Right hindlimb (tissue), 1 donor: Measurements from ENCODE around the gene IRGQ.
"Not testable (repeated sequence)": the region's sequence is repeated elsewhere in the genome, so short reads cannot be mapped to it uniquely, and the experiment has no call there.

Source experiments
- DNase-seq: peaks from one replicate; pipeline ENCODE4 v3.0.0-alpha.2; 2018

Gene IRGQ

DNA sequence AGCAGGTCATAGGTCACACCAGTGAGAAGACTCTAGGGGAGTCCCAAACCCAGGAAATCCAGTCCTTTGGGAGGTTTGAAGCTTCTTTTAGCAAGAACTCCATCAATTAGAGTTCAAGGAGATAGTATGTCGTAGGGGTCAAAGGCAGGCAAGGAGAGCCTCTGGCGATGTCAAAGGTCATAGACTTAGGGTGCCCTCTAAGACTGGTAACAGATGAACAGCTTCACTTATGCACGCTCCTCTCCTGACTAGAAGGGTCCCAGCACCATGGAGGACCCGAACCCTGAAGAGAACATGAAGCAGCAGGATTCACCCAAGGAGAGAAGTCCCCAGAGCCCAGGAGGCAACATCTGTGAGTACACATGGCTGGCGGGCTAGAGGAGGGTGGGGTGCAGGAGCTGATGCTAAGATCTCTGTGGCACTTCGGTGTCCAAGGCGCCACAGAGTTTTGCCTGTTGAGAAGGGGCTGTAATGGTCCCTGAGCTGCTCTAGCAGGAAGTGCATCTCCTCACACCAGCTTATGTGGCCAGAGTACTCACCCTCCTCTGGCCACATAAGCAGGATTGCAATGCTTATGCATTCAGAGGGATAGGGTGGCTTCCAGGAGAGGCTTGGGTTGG is 1.0 kb upstream of the IRGQ start:
- no peak for DNase-seq

DNA sequence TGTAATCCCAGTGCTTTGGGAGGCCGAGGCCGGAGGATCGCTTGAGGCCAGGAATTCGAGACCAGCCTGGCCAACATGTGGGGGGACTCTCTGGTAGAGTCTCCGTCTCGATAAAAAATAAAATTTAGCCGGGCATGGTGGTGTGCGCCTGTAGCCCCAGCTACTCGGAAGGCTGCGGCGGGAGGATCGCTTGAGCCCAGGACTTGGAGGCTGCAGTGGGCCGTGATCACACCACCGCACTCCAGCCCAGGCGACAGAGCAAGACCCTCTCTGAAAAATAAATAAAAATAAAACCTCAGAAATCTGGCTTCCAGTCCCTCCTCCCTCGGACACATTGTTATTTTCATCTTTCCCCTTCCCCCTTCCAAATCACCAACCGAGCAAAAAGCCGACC is 332 bp downstream of the IRGQ start:
- no peak for DNase-seq

DNA sequence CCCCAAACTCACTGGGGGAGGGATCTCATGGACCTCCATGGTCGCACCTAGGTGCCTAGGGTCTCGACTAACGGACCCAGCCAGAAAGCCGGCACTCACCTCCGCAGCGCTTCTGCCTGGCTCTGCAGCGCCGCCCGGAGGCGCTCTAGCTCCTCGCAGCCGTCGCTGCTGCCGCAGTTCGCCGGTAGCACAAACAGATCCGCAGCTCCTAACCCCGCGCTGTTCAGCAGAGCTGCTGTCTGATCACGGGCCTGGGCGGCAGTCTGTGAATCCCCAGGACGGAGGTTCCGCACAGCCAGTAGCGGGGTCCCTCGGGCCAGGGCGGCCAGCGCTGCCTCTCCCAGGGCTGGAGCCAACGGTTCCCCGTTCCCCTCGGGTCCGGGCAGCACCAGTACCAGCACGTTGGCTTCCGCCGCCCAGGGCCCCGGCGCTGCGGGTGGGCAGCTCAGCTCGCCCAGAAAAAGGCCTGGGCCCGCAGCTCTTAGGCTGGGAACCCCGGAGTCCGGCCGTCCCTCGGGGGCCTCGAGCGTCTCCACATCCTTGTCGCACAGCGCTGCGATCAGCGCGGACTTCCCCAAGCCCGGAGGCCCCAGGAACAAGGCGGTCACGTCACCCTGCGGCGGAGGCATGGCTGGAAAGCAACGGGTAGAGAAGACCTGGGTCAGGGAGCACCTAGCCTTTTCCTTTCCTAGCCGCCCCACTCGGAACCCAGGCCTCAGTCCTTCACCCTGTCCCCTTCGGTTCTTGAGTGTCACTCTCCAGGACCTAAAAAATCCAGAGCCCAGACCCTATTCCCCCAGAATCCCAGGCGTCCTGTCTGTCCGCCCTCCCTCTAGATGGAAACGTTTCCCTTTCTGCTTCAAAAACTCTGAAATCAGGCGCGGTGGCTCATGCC is 977 bp downstream of the IRGQ start:
- peak; percentile 73 for DNase-seq

DNA sequence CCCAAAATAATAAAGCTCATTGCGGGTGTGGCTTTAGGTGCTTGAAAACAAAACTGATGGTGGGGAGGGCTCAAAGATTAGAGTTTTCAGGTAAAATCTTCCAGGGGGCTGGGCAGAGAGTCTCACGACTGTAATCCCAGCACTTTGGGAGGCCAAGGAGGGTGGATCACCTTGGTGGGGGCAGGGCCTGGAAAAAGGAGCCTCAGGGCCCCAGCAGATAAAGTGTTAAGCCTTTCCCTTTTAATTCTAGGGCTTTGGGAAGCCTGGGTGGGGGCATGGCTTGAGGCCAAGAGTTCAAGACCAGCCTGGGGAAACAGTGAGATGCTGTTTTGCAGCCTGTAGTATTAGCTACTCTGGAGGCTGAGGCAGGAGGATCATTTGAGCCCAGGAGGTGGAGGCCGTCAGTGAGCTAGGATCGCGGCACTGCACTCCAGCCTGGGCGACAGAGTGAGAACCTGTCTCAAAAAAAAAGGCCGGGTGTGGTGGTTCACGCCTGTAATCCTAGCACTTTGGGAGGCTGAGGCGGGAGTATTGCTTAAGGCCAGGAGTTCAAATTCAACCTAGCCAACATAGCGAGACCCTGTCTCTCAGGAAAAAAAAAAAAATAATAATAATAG is 1.7 kb downstream of the IRGQ start:
- DNase-seq, result no peak

DNA sequence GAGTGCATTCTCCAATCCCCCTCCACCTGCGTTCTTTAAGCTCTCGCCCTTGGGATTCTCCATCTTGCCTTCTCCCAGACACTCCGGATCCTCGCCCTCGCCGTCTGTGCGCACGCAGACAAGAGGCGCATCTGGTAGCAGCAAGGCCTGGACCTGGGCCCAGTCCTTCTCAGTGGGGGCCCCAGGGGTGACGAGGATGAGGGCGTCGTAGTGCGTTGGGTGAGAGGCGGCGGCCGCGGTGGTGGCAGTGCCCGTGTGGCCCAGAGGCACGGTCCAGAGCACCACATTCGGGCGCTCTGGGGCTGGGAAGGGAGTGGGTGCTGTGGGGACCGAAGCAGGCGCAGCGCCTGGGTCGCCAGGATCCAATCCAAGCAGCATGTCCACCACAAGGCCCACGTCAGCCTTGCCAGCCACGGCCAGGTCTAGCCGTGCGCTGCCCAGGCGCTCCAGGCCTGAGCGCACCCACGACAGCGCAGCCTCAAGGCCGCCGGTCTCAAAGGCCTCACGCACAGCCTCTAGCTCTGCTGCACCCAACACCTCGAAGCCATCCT is 3.1 kb downstream of the IRGQ start:
- DNase-seq, result no peak

DNA sequence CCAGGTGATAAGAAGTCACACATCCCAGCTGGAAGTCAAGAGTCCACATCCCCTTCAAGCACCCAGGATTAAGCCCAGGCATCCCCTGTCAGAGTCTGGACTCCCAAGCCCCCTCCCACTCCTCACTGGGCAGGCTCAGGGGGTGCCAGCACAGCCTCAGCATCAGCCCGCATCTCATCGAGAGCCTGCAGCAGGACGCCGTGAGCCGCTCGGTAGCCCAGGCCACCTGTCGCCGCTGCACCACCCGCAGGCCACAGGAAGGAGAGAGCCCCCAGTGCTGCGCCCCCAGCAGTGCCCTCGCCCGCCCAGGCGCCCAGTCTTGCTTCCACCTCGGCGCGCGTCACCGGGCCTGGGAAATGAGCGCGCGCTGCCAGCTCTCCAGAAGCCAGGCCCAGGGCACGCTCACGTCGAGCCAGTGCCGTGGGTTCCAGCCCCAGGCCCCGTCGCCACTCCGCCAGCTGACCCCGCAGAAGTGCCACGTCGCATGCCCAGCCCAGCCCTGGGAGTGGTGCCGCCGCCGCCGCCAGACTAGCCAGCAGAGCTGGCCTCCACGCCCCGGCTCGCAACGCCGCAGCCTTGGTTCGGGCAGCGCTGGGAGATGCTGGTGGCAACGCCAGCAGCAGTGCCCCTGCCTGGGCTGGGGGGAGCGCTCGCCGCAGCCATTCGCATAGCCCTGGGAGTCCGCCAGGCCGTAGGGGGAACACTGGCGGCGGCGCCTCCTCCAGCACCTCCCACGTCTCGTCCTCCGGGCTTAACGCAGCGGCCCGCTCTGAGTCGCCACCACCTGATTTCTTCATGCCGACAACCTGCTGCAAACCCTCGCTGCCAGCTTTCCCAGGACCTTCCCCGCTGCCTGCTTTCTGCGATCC is 3.8 kb downstream of the IRGQ start:
- DNase-seq, result no peak

DNA sequence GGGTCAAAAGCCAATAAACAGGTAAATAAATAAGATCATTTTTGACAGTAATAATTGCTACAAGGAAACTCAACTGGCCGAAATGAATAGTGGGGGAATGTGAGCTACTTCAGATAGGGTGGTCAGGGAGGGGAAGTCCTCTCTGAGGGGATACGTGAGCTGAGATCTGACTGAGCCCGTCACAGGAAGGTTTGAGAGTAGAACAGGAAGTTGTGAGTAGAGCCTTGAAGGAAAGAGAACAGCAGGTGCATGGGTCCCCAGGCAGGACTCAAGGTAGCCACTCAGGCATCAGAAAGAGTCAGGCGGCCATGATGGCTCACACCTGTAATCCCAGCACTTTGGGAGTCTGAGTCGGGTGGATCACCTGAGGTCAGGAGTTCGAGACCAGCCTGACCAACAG is 6.3 kb downstream of the IRGQ start:
- no peak for DNase-seq

DNA sequence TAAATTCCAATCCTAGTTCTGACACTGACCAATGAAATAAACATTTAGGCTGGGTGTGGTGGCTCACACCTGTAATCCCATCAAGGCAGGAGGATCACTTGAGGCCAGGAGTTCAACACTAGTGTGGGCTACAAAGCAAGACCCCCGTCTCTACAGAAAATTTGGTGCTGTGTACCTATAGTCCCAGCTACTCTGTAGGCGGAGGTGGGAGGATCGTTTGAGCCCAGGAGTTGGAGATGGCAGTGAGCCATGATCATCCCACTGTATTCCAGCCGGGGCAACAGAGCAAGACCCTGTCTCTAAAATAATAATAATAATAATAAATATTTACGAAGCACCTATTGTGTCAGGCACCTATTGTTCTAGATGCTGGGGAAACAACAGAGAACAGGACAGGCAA is 6.7 kb downstream of the IRGQ start:
- no peak for DNase-seq

DNA sequence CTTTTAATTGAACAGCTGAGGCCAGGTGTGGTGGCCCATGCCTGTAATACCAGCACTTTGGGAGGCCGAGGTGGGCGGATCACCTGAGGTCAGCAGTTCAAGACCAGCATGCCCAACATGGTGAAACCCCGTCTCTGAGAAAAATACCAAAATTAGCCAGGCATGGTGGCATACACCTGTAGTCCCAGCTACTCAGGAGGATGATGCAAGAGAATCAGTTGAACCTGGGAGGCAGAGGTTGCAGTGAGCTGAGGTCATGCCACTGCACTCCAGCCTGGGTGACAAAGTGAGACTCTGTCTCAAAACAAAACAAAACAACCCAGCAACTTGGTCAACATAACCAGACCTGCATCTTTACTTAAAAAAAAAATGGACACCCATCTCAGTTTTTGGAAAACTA is 8.9 kb downstream of the IRGQ start:
- DNase-seq, result not testable (repeated sequence)

DNA sequence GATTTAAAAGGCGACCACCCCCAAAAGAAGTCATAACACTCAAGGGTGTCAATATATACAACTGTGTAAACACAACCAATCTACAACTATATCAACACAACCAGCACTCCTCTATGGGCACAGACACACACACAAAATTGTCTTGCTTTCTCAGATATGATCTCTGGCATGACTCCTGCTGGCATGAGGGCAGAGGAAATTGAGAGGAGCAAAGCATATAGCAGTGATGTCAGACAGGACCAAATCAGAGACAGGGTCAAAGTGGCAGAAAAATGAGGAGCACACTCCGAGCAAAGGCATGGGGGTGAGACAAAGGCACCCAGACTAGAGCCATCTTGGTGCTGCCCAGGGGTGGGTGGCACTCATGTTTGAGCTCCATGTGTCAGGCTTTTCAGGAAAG is 9.6 kb downstream of the IRGQ start:
- DNase-seq, result no peak

DNA sequence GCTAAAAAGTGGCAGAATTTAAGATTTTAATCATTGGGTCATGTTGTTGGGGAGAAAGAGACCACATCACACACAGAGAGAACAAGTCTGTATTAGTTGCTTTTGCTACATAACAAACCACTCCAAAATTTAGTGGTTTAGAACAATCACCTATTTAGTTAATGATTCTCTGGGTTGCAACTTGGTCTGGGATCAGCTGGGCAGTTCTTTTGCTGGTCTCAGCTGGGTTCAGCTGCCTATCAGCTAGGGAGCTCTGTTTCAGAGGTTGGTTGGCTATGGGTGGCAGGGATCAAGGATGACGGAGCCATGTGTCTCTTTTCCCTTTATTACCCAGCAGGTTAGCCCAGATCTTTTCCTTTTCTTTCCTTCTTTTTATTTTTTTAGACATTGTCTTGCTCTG is 11.4 kb downstream of the IRGQ start:
- no peak for DNase-seq

DNA sequence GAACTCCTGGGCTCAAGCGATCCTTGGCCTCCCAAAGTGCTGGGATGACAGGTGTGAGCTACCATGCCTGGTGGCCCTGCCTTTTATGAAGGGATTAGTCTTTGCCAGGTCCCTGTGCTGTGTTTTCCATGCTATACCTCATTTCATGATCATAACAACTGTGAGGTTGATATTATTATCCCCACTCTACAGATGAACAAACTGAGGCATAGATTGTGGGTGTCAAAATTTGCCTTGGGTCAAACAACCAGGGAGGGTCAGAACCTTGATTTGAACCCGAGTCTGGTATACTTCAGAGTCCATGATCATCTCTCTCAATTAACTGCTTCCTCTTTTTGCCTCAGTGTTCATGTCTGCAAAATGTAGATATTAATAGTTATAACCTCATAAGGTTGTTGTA is 13.4 kb downstream of the IRGQ start:
- no peak for DNase-seq

DNA sequence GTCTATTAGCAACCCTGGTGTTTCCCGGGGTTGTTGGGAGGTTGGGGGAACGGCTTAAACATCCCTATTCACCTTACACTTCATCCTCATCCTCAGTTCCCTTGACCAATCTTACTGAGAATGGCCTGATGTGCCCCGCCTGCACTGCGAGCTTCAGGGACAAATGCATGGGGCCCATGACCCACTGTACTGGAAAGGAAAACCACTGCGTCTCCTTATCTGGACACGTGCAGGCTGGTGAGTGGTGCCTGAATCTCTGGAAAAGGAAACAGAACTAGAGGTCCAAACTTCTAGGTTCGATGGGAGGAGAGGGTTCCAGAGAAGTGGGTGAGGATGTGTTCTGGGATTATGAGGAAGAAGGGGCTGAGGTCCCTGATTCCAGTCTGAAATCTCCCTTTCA is 14.5 kb downstream of the IRGQ start:
- no peak for DNase-seq

DNA sequence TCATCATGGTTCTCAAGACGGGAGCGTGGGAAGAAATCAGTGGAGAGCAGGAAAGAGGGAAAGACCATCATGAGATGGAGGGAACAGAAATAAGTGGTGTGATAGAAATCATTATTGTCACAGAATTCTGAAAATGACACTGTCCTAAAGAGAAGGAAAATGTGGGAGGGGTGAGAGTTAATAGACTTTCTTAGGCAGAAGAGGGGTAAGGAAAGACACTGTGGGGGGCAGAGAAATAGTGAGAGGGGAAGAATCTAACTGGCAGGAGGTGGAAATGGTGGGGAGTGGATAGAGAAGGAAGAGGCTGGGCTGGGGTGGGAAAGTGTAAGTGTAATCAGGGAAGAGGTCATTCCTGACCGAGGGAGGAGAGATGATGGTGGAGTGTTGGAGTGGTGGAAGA is 17.1 kb downstream of the IRGQ start:
- no peak for DNase-seq

DNA sequence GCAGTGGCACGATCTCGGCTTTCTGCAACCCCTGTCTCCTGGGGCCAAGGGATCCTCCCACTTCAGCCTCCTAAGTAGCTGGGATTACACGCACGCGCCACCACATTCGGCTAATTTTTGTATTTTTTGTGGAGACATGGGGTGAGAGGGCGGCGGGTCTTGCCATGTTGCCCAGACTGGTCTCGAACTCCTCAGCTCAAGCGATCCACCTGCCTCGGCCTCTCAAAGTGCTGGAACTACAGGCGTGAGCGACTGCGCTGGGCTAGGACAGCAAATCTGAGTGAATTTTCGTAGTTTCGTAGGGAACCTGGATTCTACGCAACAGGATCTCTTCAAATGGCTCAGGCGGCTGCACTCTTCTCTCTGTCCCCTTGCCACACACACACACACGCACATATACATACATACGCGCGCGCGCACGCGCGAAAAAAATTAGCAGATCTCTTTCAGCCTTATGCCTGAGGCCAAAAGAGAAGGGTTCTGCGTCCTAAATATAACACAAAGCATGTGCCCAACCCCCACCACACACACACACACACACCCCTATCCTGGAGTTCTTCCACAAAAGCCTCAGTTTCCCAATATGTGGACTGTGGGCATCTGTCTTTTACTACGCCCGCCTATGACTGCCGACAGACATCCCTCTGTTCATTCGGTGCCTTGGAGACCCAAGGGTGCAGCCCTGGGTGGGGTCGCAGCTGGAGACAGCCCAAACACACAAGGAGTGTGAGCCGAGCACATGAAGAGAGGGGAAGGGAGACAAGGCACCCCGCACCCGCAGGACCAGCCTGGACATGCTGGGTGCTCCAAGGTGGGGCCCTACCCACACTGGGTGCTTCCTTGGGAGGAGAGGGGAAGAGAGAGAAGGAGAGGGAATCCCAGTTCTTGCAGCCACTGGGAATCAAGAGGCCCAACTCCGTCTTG is 19.7 kb downstream of the IRGQ start:
- DNase-seq, result peak; percentile 29

DNA sequence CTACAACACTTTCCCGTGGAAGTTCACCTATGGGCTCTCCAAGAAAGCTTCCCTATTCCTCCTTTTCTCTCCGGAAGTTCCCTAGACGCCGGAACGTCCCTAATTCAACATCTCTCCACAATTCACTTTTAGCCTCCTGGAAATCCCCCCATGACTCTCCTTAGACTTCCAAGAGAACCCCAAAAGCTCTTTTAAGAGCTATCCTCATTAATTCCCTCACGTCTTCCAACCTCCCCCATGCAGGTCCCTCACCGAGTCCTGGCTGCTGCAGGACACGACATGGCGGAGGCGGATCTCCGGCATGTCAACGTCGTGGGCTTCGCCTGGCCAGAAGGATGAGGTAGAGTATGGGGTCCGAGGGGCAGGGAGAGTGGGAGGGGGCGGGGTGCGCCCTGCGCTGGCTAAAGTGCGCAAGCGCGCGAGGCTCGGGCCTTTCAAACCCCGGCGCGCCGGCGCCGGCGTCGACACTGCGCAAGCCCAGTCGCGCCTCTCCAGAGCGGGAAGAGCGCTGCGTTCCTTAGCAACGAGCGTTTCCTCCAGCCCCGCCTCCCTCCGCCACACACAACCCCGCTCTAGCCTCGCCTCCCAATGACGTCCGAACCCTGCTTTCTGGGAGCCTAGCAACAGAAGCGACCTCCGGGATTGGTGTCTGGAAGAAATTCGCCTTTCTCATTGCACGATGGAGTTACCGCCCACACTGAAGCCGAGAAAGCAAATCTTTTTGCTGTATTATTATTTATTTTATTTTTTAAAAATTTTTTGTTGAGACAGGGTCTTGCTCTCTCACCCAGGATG is 20.6 kb downstream of the IRGQ start, which contains the start of the genes PINLYP and XRCC1:
Gene PINLYP (plus strand): TSS at position 646 of the 795 bp plus-strand sequence. CDS start 1,391 bp downstream, outside the sequence.
Gene XRCC1 (minus strand): TSS at position 372 of the 795 bp plus-strand sequence. CDS start 69 bp downstream, at position 303.
- peak; percentile 99 for DNase-seq

DNA sequence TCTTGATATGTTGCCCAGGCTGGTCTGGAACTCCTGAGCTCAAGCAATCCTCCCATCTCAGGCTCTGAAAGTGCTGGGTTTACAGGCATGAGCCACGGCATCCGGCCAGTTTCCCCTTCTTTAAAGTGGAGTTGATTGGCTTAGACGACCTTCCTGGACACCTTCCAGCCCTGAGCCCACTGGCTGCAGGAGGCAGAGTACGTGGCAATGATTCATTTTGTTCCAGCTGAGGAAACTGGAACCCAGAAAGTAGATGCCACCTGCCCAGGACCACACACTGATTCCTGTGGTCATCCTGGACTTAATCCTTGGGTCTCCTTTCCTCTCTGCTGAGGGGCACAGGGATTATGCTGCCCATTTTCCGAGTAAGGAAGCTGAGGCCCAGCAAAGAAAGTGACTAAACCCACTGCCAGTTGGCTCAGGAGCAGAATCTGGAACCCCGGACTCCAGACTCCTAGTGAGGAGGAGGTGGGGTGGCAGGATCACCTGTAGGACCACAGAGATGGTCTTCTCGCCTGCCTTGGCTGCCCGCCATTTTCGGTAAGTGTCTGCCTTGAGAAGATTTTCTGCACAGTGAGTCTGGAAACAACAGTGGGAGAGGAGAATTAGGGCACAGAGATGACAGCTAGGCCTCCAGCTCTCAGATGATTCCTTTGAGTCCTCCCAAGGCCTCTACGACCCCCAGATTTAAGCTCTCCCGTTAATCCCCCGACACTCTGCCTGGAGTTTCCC is 21.3 kb downstream of the IRGQ start:
- DNase-seq, result peak; percentile 34

DNA sequence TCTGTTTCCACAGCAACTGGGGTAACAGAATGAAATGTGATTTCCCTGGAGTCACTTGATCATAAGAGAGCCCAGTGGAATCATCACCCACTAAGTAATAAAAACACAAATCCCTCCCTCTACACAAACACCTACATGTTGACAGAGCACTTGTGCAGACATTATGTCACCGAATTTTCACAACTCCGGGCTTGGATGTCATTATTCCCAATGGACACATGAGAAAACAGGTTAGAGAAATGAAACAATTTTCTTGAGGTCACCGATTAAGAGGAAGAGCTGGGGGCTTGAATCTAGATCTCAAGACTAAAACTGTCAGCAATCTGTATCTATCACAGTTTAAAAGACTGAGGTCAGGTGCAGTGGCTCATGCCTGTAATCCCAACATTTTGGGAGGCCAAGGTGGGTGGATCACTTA is 23.8 kb downstream of the IRGQ start:
- DNase-seq, result no peak

DNA sequence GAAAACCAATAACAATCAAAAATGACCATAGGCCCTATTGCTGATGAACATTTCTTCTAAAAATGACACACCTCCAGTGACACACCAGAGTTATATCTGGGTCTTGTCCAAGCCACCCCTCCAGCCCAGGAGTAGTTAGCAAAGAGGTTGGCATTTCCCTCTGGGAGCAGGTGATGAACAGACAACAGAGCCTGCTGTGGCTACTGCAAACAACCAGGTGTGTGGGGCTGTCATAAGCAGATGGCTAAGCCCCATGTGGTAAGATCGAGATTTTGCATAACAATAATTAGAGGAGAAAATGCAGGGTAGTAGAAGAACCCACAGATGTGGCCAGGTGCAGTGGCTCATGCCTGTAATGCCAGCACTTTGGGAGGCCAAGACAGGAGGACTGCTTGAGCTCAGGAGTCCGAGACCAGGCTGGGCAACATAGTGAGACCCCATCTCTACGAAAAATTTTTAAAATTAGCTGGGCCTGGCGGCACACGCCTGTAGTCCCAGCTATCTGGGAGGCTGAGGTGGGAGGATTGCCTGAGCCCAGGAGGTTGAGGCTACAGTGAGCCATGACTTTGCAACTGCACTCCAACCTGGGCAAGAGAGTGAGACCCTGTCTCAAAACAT is 25.7 kb downstream of the IRGQ start:
- no peak for DNase-seq
